ENCODE results near the gene MORN5.

- TF ChIP-seq CBX5 (IDR thresholded peaks at IDR 0.05; ENCODE audit: borderline replicate concordance, low read depth) = no peak
- TF ChIP-seq ZNF507 (tag; conservative IDR thresholded peaks at IDR 0.05) = no peak
- no peak for TF ChIP-seq EP300 (IDR thresholded peaks at IDR 0.05; ENCODE audit: low read length)
Measured at GRCh38 chr9:122220673-122221182, 61.0 kb downstream of the MORN5 start.

Measured in K562 (cell line).